ENCODE measurements around the gene GPBAR1. TPM values are rescaled to one million over a fixed set of nuclear protein-coding genes. Genes with fewer than 3 reads are reported as not detected.

GPBAR1 gene
- polyA plus RNA-seq, 3 donors: 1.6 to 2.5 (median 1.8) TPM

DNA sequence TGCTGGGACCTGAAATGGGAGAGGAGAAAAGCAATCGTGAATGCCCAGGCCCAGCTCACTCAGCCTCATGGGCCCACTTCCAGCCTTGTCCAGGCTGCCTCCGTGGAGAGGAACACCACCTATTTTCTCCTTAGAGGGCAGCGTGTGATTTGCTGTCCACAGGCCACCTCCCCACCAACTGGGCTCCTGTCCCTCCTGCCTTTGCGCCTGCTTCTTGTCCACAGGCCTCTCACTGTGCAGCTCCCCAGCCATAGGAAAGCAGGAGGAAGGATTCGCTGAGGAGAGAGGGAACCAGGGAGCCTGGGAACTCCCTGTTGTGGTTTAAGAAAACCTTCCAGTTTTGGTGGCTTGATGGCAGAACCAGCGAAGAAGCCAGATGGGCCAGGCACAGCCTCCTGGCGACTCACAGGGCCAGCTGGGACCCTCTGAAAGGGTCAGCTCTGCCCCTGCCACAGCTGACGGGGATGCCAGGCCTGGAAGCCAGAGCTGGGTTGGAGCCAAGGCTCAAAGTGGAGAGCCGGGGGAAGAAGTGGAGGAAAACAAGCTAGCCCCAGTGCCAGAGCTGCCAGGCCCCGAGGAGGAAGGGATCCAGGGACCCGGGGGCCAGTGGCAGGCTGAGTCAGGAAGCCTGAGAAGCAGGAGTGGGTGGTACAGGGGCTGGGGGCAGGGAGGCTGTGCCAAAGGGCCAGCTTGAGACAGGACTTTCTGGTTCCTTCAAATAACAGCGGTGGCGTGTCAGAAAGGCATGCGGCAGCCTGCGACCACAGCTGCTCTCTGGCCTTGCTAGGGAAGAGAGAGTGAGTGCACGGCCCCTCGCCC is 21.6 kb downstream of the GPBAR1 start:
- DNase-seq (ENCODE audit: low read depth in 3 of 3, low spot score in 2 of 3): no peak

DNA sequence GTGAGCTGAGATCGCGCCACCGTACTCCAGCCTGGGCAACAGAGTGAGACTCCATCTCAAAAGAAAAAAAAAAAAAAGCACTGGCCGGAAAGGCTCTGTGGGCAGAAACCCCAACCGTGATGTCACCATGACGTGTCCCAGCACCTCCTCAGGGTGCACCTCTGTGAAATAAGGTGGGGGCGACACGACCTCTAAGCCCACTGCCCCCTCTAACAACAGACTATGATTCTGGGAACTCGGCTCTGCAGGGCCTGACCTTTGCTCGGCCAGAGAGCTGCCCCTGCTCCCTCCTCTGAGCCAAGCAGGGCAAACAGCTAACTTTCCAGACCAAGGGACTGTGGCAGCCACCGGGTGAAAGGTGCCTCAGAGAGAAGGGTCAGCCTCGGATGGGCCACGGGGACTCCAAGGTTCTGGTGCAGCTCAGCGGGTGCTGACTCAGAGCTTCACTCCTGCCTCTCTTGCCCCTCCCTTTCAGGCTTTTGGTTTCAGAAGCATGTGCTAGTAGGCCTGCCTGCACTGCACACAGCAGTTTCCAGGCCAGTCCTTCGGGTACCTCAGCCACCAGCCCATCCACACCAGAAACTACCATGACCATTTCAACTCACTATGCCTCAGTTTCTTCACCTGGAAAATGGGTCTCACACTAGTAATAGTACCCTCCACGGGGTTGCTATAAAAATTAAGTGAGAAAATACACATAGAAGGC is 23.4 kb downstream of the GPBAR1 start:
- DNase-seq (ENCODE audit: low read depth in 3 of 3, low spot score in 2 of 3): no peak

DNA sequence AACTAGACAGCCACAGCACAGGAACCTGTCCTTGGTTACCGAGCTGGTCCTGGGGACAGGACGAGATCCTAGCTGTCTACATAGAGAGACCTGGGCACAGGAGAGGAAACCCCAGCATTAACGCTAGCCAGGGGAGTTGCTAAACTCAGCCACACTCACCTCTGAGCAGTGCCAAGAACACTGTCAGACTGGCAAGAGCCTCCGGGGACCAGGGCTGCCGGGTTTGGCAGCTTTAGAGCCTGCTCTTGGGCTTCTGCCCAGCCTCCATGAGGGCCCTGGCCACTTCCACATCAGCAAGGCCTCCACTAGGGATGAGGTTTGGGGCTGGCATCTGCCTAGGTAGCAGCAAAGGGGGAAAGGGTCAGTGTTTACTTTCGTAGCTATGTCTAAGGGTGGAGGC is 24.8 kb downstream of the GPBAR1 start:
- DNase-seq (ENCODE audit: low read depth in 3 of 3, low spot score in 2 of 3): no peak

DNA sequence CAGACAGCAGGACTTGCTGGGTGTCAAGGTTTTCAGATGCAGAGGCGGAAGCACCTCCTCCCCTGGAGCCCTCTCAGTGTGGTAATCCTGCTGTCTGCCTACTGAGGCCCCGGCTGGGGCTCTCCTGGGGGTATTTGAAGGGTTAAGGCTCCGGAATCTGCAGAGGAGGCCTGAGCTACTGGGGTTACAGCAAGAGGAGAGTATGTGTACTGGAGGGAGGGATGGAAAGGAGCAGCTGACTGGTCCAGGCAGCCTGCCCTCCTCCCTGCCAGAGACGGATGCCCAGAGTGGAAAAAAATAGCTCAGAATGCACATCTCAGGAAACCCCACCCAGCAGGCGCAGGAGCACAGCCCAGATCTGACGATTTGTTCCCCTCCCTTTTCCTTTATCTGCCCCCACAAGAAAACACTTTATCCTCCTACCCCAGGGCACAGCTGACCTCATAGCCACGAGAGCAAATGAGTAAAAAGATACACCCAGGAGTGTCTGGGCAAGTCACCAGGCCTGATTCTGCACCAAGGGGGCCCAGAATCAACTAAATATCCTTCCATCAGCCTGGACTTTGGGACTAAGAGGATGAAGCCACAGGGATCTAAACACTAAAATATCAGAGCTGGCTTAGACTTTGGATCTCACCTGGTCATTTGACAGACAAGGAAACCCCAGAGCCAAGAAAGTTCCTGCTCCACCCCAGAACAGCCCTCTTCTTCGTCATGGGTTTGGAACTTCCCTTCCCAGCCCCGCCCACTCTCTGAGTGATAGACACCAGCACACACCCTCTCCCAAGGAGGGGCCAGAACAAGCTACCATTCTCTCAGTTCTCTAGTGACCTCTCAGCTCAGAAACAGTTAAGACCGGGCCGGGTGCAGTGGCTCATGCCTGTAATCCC is 26.0 kb downstream of the GPBAR1 start:
- peak in 1 of 3 donors; percentile 54 for DNase-seq (ENCODE audit: low read depth in 3 of 3, low spot score in 2 of 3)

GRCh38 chr2:218289639-218290315 is 29.0 kb downstream of the GPBAR1 start:
- no peak for DNase-seq (ENCODE audit: low read depth in 3 of 3, low spot score in 2 of 3)

- no peak for DNase-seq (ENCODE audit: low read depth in 3 of 3, low spot score in 2 of 3)
These were observed 29.8 kb downstream of the GPBAR1 start for GRCh38 chr2:218290316-218291261.

DNA sequence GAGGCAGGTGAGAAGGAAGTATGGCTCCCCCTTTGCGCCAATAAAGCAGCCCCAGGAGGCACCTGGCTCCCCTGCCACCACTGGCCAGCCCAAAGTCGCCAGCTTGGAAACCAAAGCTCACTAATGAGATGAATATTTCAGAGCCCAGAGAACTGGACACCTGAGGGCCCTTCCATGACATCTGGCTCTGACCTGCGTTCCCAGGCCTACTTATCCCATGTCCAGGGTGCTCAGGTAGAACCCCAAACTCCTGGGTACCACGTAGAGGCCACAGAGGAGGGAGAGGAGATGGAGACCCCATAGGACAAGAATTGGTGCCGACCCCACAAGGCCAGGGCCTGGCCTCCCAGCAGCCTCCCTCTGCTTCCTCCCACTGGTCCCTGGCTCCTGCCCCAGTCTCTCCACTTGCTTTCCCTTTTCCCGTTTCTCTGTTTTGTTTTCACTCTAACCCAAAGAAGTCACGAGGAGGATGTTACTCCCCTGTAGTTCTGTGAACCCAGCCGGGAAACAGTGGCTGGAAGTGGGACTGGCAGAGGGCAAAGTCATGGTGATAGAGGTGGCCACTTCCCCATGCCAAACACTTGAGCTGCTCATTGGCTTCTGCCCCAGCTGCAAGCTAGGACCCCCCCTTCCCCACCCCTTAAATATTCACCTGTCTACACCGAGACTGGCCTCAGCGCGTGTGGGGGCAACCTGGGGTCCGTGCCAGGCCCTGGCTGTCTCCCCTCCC is 30.7 kb downstream of the GPBAR1 start:
- no peak for DNase-seq (ENCODE audit: low read depth in 3 of 3, low spot score in 2 of 3)

GRCh38 chr2:218292048-218293014 is 31.5 kb downstream of the GPBAR1 start, which contains the start of gene TMBIM1:
TMBIM1 (minus strand) TSS chr2:218292503; CDS start chr2:218282141, 10,362 bp downstream.
- no peak for DNase-seq (ENCODE audit: low read depth in 3 of 3, low spot score in 2 of 3)

DNA sequence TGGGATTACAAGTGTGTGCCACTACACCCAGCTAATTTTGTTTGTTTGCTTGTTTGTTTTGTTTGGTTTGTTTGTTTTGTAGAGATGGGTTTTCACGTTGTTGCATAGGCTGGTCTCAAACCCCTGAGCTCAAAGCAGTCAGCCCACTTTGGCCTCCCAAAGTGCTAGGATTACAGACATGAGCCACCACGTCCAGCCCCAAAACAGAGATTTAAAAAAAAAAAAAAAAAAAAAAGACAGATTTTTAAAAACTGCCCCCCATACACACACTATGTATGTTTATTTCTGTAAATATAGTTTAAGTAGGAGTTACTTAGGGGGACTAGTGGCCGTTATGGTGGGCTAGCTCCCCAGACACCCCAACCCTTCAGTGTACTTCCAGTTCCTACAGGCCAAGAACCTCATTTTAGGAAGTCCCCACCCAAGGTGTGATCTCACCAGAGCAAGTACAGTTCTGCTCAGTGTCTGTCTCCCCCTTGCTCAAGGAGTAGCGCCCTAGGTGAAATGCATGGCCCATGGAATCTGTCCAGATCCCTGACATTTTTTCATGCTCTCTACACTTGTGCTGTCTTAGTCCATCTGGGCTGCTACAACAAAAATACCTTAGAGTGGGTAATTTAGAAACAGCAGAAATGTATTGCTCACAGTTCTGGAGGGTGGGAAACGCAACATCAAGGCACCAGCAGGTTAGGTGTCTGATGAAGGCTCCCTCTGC is 33.1 kb downstream of the GPBAR1 start:
- DNase-seq (ENCODE audit: low read depth in 3 of 3, low spot score in 2 of 3): no peak

GRCh38 chr2:218294430-218295022 is 33.7 kb downstream of the GPBAR1 start:
- DNase-seq (ENCODE audit: low read depth in 3 of 3, low spot score in 2 of 3): no peak

GRCh38 chr2:218295029-218295428 is 34.2 kb downstream of the GPBAR1 start:
- DNase-seq (ENCODE audit: low read depth in 3 of 3, low spot score in 2 of 3): no peak

DNA sequence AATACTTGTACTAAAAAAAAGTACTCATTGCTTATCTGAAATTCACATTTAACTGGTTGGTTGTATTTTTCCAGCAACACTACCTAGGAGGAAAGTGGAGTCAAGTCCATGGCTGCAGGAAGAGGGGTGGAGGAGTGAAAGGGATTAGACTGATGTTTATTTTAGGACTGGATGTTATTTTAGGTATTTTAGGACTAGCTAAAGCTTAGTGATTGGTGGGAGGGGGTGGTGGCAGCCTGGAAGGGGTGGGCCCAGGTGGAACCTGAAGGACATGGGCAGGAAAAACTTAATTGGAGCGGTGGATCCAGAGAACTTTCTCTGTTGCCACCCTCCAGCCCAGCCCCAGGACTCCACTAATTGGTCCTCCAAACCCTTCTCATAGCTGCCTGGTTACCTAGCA is 35.4 kb downstream of the GPBAR1 start:
- no peak for DNase-seq (ENCODE audit: low read depth in 3 of 3, low spot score in 2 of 3)

DNA sequence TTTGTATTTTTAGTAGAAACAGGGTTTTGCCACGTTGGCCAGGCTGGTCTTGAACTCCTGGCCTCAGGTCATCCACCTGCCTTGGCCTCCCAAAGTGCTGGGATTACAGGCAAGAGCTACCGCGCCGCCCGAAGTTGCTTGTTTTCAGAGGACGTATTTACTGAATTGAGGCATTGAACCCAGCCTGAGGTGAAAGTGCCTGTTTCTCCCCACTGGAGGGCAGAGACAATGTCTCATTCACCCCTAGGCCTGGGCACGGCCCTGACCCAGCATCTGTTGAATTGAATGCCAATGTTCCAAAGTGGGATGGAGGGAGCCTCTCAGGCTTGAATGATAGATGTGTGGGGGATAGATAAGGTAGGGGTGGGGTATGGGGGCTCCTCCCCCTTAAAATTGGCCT is 36.0 kb downstream of the GPBAR1 start:
- no peak for DNase-seq (ENCODE audit: low read depth in 3 of 3, low spot score in 2 of 3)

DNA sequence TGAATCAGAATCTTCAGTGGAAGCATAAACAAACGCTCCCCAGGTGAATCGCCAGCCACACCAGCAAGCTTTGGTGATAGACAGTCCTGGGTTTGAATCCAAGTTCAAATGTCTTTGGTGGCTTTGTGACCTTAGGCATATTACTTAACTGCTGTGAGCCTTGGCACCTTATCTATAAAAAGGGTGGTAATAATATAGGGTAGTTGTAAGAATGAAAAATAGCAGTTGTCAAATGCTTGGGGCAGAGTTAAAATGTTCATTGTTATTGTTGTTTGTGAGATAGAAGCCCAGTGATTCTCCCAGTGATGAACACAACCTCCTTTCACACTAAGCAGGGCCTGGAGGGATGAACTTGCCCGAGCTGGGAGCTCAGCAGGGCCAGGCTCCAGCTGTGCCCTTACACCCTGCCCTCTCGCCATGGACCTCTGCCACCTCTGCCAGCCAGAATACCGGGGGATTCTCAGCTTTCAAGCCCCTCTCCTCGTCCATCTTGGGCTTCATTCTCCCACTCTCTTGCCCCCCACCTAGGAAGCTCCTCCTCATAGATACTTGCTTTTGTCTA is 37.6 kb downstream of the GPBAR1 start:
- DNase-seq (ENCODE audit: low read depth in 3 of 3, low spot score in 2 of 3): no peak

GRCh38 chr2:218300141-218300540 is 39.3 kb downstream of the GPBAR1 start:
- DNase-seq (ENCODE audit: low read depth in 3 of 3, low spot score in 2 of 3): no peak

- peak in 2 of 3 donors; percentile 81 to 82 for DNase-seq (ENCODE audit: low read depth in 3 of 3, low spot score in 2 of 3)
These were observed 40.5 kb downstream of the GPBAR1 start for GRCh38 chr2:218301176-218301819.
